OCI-LY1 (cell line): ENCODE measurements around the gene CACNA2D4.

ENCODE experiments used
- H2AFZ ChIP-seq: fragments of 200-600 bp; sonication (generic), shearing (Covaris generic); 2 replicates; pipeline ENCODE4 v1.6.0; 2014; ENCODE audit warnings: antibody characterized with exemption, mild to moderate bottlenecking, low read length
- H3F3A ChIP-seq: fragments of 200-600 bp; sonication (generic), shearing (Covaris generic); 2 replicates; pipeline ENCODE4 v1.6.0; 2014; ENCODE audit warnings: mild to moderate bottlenecking, antibody characterized with exemption, low read length, moderate library complexity; ENCODE audit not compliant: insufficient read depth
- H3K27ac ChIP-seq: fragments of 200-600 bp; sonication (generic); 2 replicates; pipeline ENCODE4 v1.5.1; 2014; ENCODE audit warnings: low read length, mixed run types, mild to moderate bottlenecking, low read depth; ENCODE audit not compliant: poor library complexity, severe bottlenecking
- H3K27me3 ChIP-seq: fragments of 200-600 bp; sonication (generic); 2 replicates; pipeline ENCODE4 v1.6.0; 2014; ENCODE audit warnings: antibody characterized with exemption, mild to moderate bottlenecking, low read length, moderate library complexity; ENCODE audit not compliant: insufficient read depth
- H3K36me3 ChIP-seq: fragments of 200-600 bp; sonication (generic); 2 replicates; pipeline ENCODE4 v1.6.1; 2014; ENCODE audit warnings: mild to moderate bottlenecking, antibody characterized with exemption, low read length, moderate library complexity, mixed read lengths; ENCODE audit not compliant: insufficient read depth
- H3K4me1 ChIP-seq: fragments of 200-600 bp; sonication (generic); 2 replicates; pipeline ENCODE4 v1.5.1; 2014; ENCODE audit warnings: mild to moderate bottlenecking, low read length, moderate library complexity; ENCODE audit not compliant: insufficient read depth, severe bottlenecking
- H3K4me2 ChIP-seq: fragments of 200-600 bp; sonication (generic), shearing (Covaris generic); 2 replicates; pipeline ENCODE4 v1.6.1; 2014; ENCODE audit warnings: low read length
- H3K4me3 ChIP-seq: fragments of 200-600 bp; sonication (generic); 2 replicates; pipeline ENCODE4 v1.5.1; 2014; ENCODE audit warnings: low read length, low read depth, mild to moderate bottlenecking, mixed read lengths; ENCODE audit not compliant: poor library complexity, severe bottlenecking
- H3K79me2 ChIP-seq: fragments of 200-600 bp; shearing (Covaris generic); 2 replicates; pipeline ENCODE4 v1.6.1; 2016; ENCODE audit warnings: mixed run types, low read length, mixed read lengths; ENCODE audit not compliant: insufficient read depth
- H3K9ac ChIP-seq: fragments of 200-600 bp; sonication (generic), shearing (Covaris generic); 2 replicates; pipeline ENCODE4 v1.6.1; 2014; ENCODE audit warnings: mild to moderate bottlenecking, low read length, mixed read lengths
- H3K9me2 ChIP-seq: fragments of 200-600 bp; sonication (generic), shearing (Covaris generic); 2 replicates; pipeline ENCODE4 v1.6.1; 2014; ENCODE audit warnings: low read depth, mild to moderate bottlenecking, low read length, mixed read lengths
- H3K9me3 ChIP-seq: fragments of 200-600 bp; shearing (Covaris generic); 2 replicates; pipeline ENCODE4 v1.6.1; 2014; ENCODE audit warnings: low read length, mixed read lengths
- H4K20me1 ChIP-seq: fragments of 200-600 bp; sonication (generic), shearing (Covaris generic); 2 replicates; pipeline ENCODE4 v1.6.0; 2016; ENCODE audit warnings: mild to moderate bottlenecking, low read length; ENCODE audit not compliant: insufficient read depth
- EZH2 ChIP-seq: fragments of 200-600 bp; sonication (generic), shearing (Covaris generic); IDR thresholded peaks from 2 replicates; pipeline ENCODE4 v1.8.0; 2017; ENCODE audit warnings: borderline replicate concordance, mixed run types, mild to moderate bottlenecking, antibody characterized with exemption, low read length, moderate library complexity, mixed read lengths
- TF ChIP-seq, protein P1 (sequence below): fragments of 200-600 bp; sonication (generic), shearing (Covaris generic); IDR thresholded peaks from 2 replicates; pipeline ENCODE4 v1.5.1; 2017; ENCODE audit warnings: mild to moderate bottlenecking, antibody characterized with exemption, low read length, moderate library complexity, mixed read lengths

The CACNA2D4 gene

DNA sequence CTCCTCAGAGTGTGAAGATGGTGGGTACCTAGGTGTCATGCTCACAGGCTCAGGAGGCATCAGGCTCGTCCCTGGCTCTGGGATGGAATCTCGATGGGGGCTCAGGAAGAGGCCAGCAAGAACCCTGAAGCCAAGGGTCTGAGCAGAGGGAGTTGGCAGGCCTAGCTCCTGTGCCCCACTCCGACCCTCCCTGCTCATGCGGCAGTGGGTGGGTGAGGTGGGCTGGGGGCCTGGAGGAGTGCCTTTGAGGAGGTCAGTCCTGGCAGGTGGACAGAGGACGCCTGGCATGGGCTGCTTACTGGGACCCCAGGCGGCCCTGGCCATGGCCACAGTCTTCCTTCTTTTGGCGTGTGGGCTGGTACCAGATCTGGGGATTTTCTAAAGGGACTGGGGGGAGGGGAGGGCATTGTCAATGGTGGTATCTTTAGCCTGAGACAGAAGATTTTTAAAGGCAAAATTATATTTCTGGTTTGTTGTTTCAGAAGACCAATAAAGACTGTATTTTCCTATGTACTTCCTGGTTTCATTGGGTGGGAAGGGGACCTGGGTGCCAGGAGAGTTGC is 82.1 kb downstream of the CACNA2D4 start:
- H3K27me3 ChIP-seq, result no peaks in the 10 kb centered on the region; the same call in 1 of the 2 replicates
- no peaks in the 10 kb centered on the region for H3F3A ChIP-seq
- no peaks in the 10 kb centered on the region for H3K9me2 ChIP-seq
- no peak overlapping the region for H3K27ac ChIP-seq
- no peak overlapping the region for H3K9ac ChIP-seq
- no peaks in the 10 kb centered on the region for H3K9me3 ChIP-seq
- no peaks in the 10 kb centered on the region for H4K20me1 ChIP-seq
- no peaks in the 10 kb centered on the region for H3K4me1 ChIP-seq
- H2AFZ ChIP-seq, result no peak overlapping the region
- no peaks in the 10 kb centered on the region for H3K36me3 ChIP-seq
- TF ChIP-seq, protein P1, sequence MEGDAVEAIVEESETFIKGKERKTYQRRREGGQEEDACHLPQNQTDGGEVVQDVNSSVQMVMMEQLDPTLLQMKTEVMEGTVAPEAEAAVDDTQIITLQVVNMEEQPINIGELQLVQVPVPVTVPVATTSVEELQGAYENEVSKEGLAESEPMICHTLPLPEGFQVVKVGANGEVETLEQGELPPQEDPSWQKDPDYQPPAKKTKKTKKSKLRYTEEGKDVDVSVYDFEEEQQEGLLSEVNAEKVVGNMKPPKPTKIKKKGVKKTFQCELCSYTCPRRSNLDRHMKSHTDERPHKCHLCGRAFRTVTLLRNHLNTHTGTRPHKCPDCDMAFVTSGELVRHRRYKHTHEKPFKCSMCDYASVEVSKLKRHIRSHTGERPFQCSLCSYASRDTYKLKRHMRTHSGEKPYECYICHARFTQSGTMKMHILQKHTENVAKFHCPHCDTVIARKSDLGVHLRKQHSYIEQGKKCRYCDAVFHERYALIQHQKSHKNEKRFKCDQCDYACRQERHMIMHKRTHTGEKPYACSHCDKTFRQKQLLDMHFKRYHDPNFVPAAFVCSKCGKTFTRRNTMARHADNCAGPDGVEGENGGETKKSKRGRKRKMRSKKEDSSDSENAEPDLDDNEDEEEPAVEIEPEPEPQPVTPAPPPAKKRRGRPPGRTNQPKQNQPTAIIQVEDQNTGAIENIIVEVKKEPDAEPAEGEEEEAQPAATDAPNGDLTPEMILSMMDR, result no peak
- no peak for TF ChIP-seq EZH2
- H3K4me3 ChIP-seq, result no peak overlapping the region
- no peaks in the 10 kb centered on the region for H3K79me2 ChIP-seq
- no peak overlapping the region for H3K4me2 ChIP-seq

DNA sequence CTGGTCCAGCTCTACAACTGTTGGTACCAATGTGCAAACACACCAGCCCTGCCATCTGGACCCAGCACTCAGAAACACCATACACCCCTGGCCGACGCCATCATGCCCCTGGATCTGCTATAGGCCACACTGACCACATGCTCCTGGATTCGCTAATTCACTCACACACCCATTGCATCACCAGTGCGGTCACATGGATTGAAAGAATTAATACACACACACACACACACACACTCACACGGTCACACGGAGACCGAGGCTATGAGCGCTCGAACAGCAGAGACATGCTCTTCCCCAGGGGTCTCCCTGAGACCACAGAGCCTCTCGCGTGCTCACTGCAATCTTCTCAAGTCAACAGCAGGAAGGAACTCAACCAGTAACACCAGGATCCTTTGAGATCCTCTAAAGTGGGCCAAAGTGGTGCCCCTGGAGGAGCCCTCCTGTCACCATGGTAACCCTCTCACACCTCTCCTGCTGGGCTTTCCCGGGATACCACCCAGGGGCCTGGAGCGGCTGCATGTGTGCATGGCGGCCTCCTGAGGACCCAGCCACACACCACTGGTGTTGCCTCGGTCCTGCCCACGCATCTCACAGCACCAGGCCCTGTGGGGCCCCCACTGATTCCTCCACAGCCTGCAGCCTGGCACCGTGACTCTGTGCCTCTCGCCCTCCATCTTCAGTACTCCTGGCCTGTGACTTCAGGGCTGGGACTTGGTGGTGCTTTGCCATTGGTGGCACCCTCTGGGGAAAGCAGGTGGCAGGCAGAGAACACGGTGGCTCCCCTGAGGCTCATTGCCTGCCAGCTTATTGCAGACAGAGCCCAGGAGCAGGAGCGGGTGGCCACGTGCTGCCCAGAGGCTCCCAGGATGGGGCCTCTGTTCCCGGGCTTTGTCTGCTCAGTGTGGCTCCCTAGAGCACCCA is 83.0 kb downstream of the CACNA2D4 start:
- Histone ChIP-seq H4K20me1 (no peaks in the 10 kb centered on the region), H3K4me2 (no peak overlapping the region), H3K27ac (no peak overlapping the region), H3K79me2 (no peaks in the 10 kb centered on the region), H3K4me3 (no peak overlapping the region), H3K9ac (no peak overlapping the region), H2AFZ (no peak overlapping the region), H3K27me3 (no peaks in the 10 kb centered on the region; the same call in 1 of the 2 replicates), H3K9me2 (no peaks in the 10 kb centered on the region), H3K9me3 (no peaks in the 10 kb centered on the region), H3K36me3 (no peaks in the 10 kb centered on the region), H3F3A (no peaks in the 10 kb centered on the region), H3K4me1 (no peaks in the 10 kb centered on the region)
- TF ChIP-seq, protein P1, result no peak
- TF ChIP-seq EZH2, result no peak

DNA sequence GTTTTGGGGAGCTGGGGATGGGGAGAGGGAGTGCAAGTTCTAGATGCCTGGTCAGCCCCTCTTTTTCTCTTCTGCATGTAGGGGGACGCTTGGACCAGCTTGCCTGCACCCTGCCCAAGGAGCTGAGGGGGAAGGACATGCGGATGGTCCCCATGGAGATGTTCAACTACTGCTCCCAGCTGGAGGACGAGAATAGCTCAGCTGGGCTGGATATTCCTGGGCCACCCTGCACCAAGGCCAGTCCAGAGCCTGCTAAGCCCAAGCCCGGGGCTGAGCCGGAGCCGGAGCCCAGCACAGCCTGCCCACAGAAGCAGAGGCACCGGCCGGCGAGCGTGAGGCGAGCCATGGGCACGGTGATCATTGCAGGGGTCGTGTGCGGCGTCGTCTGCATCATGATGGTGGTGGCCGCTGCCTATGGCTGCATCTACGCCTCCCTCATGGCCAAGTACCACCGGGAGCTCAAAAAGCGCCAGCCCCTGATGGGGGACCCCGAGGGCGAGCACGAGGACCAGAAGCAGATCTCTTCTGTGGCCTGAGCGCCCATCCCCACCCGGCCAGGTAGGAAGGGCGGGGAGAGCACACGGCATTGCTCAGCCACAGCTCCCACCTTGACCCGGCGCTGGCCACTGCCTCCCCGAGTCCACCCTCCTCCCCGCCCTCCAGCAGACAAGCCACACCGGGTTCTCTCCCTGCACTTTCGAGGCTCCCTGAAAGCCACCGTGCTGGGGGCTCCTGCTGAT is 84.1 kb downstream of the CACNA2D4 start:
- no peaks in the 10 kb centered on the region for H4K20me1 ChIP-seq
- H3F3A ChIP-seq, result no peaks in the 10 kb centered on the region
- TF ChIP-seq EZH2, result no peak
- TF ChIP-seq, protein P1, result no peak
- H2AFZ ChIP-seq, result no peak overlapping the region
- no peak overlapping the region for H3K27ac ChIP-seq
- H3K9me3 ChIP-seq, result no peaks in the 10 kb centered on the region
- no peak overlapping the region for H3K9ac ChIP-seq
- no peaks in the 10 kb centered on the region for H3K4me1 ChIP-seq
- no peak overlapping the region for H3K4me3 ChIP-seq
- no peaks in the 10 kb centered on the region for H3K36me3 ChIP-seq
- no peaks in the 10 kb centered on the region for H3K9me2 ChIP-seq
- no peaks in the 10 kb centered on the region; the same call in 1 of the 2 replicates for H3K27me3 ChIP-seq
- no peak overlapping the region for H3K4me2 ChIP-seq
- H3K79me2 ChIP-seq, result no peaks in the 10 kb centered on the region
